ENCODE data around the gene DTNB. TPM values are rescaled to one million over a fixed set of nuclear protein-coding genes. Genes with fewer than 3 reads are reported as not detected.

The DTNB gene
- total RNA-seq, 1 experiment from 2014 or later = 19.6 TPM

GRCh38 chr2:25420820-25421237, 252.5 kb downstream of the DTNB start:
- TF ChIP-seq EZH2 (IDR thresholded peaks at IDR 0.05; ENCODE audit: borderline replicate concordance, low read depth, low read length, poor library complexity, severe bottlenecking) (no peak), CTCF (conservative IDR thresholded peaks at IDR 0.05; ENCODE audit: low read depth, low read length) (no peak)
- no peak overlapping the region for H3K4me3 ChIP-seq (ENCODE audit: low read depth, low read length, poor library complexity, severe bottlenecking)
- H3K36me3 ChIP-seq (ENCODE audit: insufficient read depth, low read length, poor library complexity, severe bottlenecking) = no peaks in the 10 kb centered on the region
- peaks cover 57% of the 10 kb centered on the region for H3K4me1 ChIP-seq (ENCODE audit: insufficient read depth, low read length, poor library complexity, severe bottlenecking)
- no TSS peak for BruUV-seq (replicated peaks)
- DNase-seq (ENCODE audit: low spot score) = no peak
- no peaks in the 10 kb centered on the region for H3K9me3 ChIP-seq (ENCODE audit: low read depth, low read length, poor library complexity, severe bottlenecking)
- intact Hi-C loops (cut with micrococcal nuclease; ENCODE audit: unreplicated experiment) = no loop called here
- no peaks in the 10 kb centered on the region for H3K27me3 ChIP-seq (replicated peaks; ENCODE audit: insufficient read depth, low read depth, low read length, poor library complexity)
- CTCF ChIA-PET = no interaction called here
- POLR2A ChIA-PET (ENCODE audit: low non-redundant PET) = no interaction called here
- peak overlapping the region; percentile 40 for H3K27ac ChIP-seq (ENCODE audit: low read depth, low read length, poor library complexity, severe bottlenecking)

- BruUV-seq (replicated peaks) = no TSS peak
- peaks cover 57% of the 10 kb centered on the region for H3K4me1 ChIP-seq (ENCODE audit: insufficient read depth, low read length, poor library complexity, severe bottlenecking)
- H3K36me3 ChIP-seq (ENCODE audit: insufficient read depth, low read length, poor library complexity, severe bottlenecking) = no peaks in the 10 kb centered on the region
- ChIA-PET CTCF (no interaction called here), POLR2A (ENCODE audit: low non-redundant PET) (no interaction called here)
- H3K27me3 ChIP-seq (replicated peaks; ENCODE audit: insufficient read depth, low read depth, low read length, poor library complexity) = no peaks in the 10 kb centered on the region
- no peak for DNase-seq (ENCODE audit: low spot score)
- H3K4me3 ChIP-seq (ENCODE audit: low read depth, low read length, poor library complexity, severe bottlenecking) = no peak overlapping the region
- TF ChIP-seq CTCF (conservative IDR thresholded peaks at IDR 0.05; ENCODE audit: low read depth, low read length) (no peak), EZH2 (IDR thresholded peaks at IDR 0.05; ENCODE audit: borderline replicate concordance, low read depth, low read length, poor library complexity, severe bottlenecking) (no peak)
- no peaks in the 10 kb centered on the region for H3K9me3 ChIP-seq (ENCODE audit: low read depth, low read length, poor library complexity, severe bottlenecking)
- peak overlapping the region; percentile 81 for H3K27ac ChIP-seq (ENCODE audit: low read depth, low read length, poor library complexity, severe bottlenecking)
- intact Hi-C loops (cut with micrococcal nuclease; ENCODE audit: unreplicated experiment) = loop anchor here (5.0 kb wide), 1 partner anchor 103 kb away; no protein-coding TSS in a partner anchor
Measured at GRCh38 chr2:25419678-25420242, 253.6 kb downstream of the DTNB start.

- intact Hi-C loops (cut with micrococcal nuclease; ENCODE audit: unreplicated experiment) = loop anchor here (5.0 kb wide), 1 partner anchor 103 kb away; no protein-coding TSS in a partner anchor
- ChIA-PET CTCF (no interaction called here), POLR2A (ENCODE audit: low non-redundant PET) (interaction anchor here (0.6 kb wide), 1 partner anchor 447 kb away, joined by 5 read pairs; no protein-coding TSS in a partner anchor)
- peak overlapping the region; percentile 81 for H3K27ac ChIP-seq (ENCODE audit: low read depth, low read length, poor library complexity, severe bottlenecking)
- peak; percentile 89 for DNase-seq (ENCODE audit: low spot score)
- H3K27me3 ChIP-seq (replicated peaks; ENCODE audit: insufficient read depth, low read depth, low read length, poor library complexity) = no peaks in the 10 kb centered on the region
- BruUV-seq (replicated peaks) = TSS peak; percentile 35
- no peaks in the 10 kb centered on the region for H3K36me3 ChIP-seq (ENCODE audit: insufficient read depth, low read length, poor library complexity, severe bottlenecking)
- no peaks in the 10 kb centered on the region for H3K9me3 ChIP-seq (ENCODE audit: low read depth, low read length, poor library complexity, severe bottlenecking)
- TF ChIP-seq CTCF (conservative IDR thresholded peaks at IDR 0.05; ENCODE audit: low read depth, low read length) (no peak), EZH2 (IDR thresholded peaks at IDR 0.05; ENCODE audit: borderline replicate concordance, low read depth, low read length, poor library complexity, severe bottlenecking) (no peak)
- no peak overlapping the region for H3K4me3 ChIP-seq (ENCODE audit: low read depth, low read length, poor library complexity, severe bottlenecking)
- peaks cover 57% of the 10 kb centered on the region for H3K4me1 ChIP-seq (ENCODE audit: insufficient read depth, low read length, poor library complexity, severe bottlenecking)
Measured at GRCh38 chr2:25418944-25419677, 254.3 kb downstream of the DTNB start.

Measured in A673 (cell line).